ENCODE data around the gene ROCK1. TPM values are rescaled to one million over a fixed set of nuclear protein-coding genes. Genes with fewer than 3 reads are reported as not detected.
A peak's percentile ranks its signal among the peaks of the same experiment; 100 is the strongest.

The ROCK1 gene
- total and polyA plus RNA-seq, 2 experiments from 2014 or later: 33.6 to 35.9 TPM

GRCh38 chr18:21071071-21071470 lies 40.5 kb downstream of the ROCK1 start:
- no peak for DNase-seq
- H3F3A ChIP-seq (ENCODE audit: insufficient read depth): no peaks in the 10 kb centered on the region
- H3K27ac ChIP-seq: no peak overlapping the region
- in situ Hi-C loops (cut with MboI): no loop called here
- no peak overlapping the region for H3K9ac ChIP-seq
- H4K20me1 ChIP-seq (ENCODE audit: insufficient read depth): peaks cover 12% of the 10 kb centered on the region
- H3K27me3 ChIP-seq (replicated peaks; ENCODE audit: insufficient read depth): no peaks in the 10 kb centered on the region
- no peak overlapping the region for H3K4me3 ChIP-seq
- peaks cover 14% of the 10 kb centered on the region; the same call in 1 of the 2 replicates for H3K36me3 ChIP-seq (ENCODE audit: low read depth)
- no peak overlapping the region for H3K4me2 ChIP-seq (ENCODE audit: unreplicated experiment)
- H2AFZ ChIP-seq: no peak overlapping the region
- H3K79me2 ChIP-seq (ENCODE audit: insufficient read depth): peaks cover 100% of the 10 kb centered on the region
- TF ChIP-seq EZH2phosphoT487 (IDR thresholded peaks at IDR 0.05; ENCODE audit: insufficient read depth, low read depth): no peak
- no peak for TF ChIP-seq EZH2 (IDR thresholded peaks at IDR 0.05; ENCODE audit: insufficient read depth, poor library complexity, severe bottlenecking)
- no peaks in the 10 kb centered on the region for H3K9me3 ChIP-seq (ENCODE audit: low read depth)
- H3K9me2 ChIP-seq (ENCODE audit: insufficient read depth): no peaks in the 10 kb centered on the region
- 86% methylated on average over 4 of the region's 4 CpGs for WGBS, 2 experiments (ENCODE audit: low coverage in 1 of 2, low lambda C conversion rate in 2 of 2, missing lambda C conversion rate in 2 of 2)
- H3K4me1 ChIP-seq (ENCODE audit: insufficient read depth): peaks cover 7% of the 10 kb centered on the region; the same call in 1 of the 2 replicates

DNA sequence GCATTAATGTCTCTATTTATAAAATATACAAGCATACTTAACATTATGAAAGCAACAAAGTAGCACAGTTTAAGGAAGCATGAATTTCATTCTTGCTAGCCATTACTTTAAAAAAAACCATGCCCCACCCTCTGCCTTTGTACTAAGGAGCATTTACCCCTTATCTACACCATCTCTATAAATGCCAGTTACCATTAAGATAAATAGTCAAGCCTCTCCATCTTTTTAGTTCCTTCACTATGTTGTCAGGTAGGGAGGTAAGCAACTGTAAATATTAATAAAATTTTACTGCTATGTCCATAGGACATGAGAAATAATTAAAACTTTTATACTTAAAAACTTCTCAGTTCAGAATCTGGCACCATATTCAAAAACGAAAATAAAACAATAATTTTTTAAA lies 42.1 kb downstream of the ROCK1 start:
- H3F3A ChIP-seq (ENCODE audit: insufficient read depth): peaks cover 5% of the 10 kb centered on the region
- H3K27ac ChIP-seq: no peak overlapping the region
- H3K4me1 ChIP-seq (ENCODE audit: insufficient read depth): peaks cover 6% of the 10 kb centered on the region
- H3K36me3 ChIP-seq (ENCODE audit: low read depth): peaks cover 14% of the 10 kb centered on the region; the same call in 1 of the 2 replicates
- H3K79me2 ChIP-seq (ENCODE audit: insufficient read depth): peaks cover 100% of the 10 kb centered on the region
- no peaks in the 10 kb centered on the region for H3K9me2 ChIP-seq (ENCODE audit: insufficient read depth)
- H3K9ac ChIP-seq: no peak overlapping the region
- no peak overlapping the region for H2AFZ ChIP-seq
- H3K4me2 ChIP-seq (ENCODE audit: unreplicated experiment): no peak overlapping the region
- peaks cover 2% of the 10 kb centered on the region; the same call in 1 of the 2 replicates for H4K20me1 ChIP-seq (ENCODE audit: insufficient read depth)
- H3K9me3 ChIP-seq (ENCODE audit: low read depth): no peaks in the 10 kb centered on the region
- WGBS, 2 experiments (ENCODE audit: low coverage in 1 of 2, low lambda C conversion rate in 2 of 2, missing lambda C conversion rate in 2 of 2): 89 to 100% methylated on average over 1 of the region's 1 CpG
- TF ChIP-seq EZH2phosphoT487 (IDR thresholded peaks at IDR 0.05; ENCODE audit: insufficient read depth, low read depth) (no peak), EZH2 (IDR thresholded peaks at IDR 0.05; ENCODE audit: insufficient read depth, poor library complexity, severe bottlenecking) (no peak)
- in situ Hi-C loops (cut with MboI): no loop called here
- H3K4me3 ChIP-seq: no peak overlapping the region
- H3K27me3 ChIP-seq (replicated peaks; ENCODE audit: insufficient read depth): no peaks in the 10 kb centered on the region
- no peak for DNase-seq

DNA sequence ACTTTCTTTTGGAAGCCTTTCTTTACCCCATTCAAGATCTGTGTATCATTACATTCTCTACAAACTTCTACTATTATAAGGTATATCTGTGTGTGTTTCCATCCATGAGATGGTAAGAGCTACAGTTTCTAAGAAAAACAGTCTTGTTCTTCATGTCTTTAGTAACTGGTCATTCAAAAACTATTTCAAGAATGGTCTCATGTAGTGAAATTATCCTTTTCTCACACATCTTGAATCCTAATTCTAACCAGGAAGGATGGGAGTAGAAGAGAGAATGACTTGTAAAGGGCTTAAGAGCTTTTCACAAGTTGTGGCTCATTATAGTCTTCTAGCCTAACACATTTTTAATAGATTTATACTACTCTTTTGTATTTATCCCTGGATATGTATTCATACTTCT lies 47.3 kb downstream of the ROCK1 start:
- H3K27me3 ChIP-seq (replicated peaks; ENCODE audit: insufficient read depth): no peaks in the 10 kb centered on the region
- in situ Hi-C loops (cut with MboI): no loop called here
- peaks cover 95% of the 10 kb centered on the region for H3K79me2 ChIP-seq (ENCODE audit: insufficient read depth)
- peak; percentile 40 for DNase-seq
- peak overlapping the region; percentile 14 for H3K27ac ChIP-seq
- H3K9me2 ChIP-seq (ENCODE audit: insufficient read depth): no peaks in the 10 kb centered on the region
- TF ChIP-seq EZH2 (IDR thresholded peaks at IDR 0.05; ENCODE audit: insufficient read depth, poor library complexity, severe bottlenecking): no peak
- no peak for TF ChIP-seq EZH2phosphoT487 (IDR thresholded peaks at IDR 0.05; ENCODE audit: insufficient read depth, low read depth)
- H3K9me3 ChIP-seq (ENCODE audit: low read depth): no peaks in the 10 kb centered on the region
- H3K9ac ChIP-seq: no peak overlapping the region
- H3K36me3 ChIP-seq (ENCODE audit: low read depth): peaks cover 12% of the 10 kb centered on the region; the same call in 1 of the 2 replicates
- no peak overlapping the region for H2AFZ ChIP-seq
- H3F3A ChIP-seq (ENCODE audit: insufficient read depth): peaks cover 15% of the 10 kb centered on the region
- peaks cover 11% of the 10 kb centered on the region; the same call in 1 of the 2 replicates for H4K20me1 ChIP-seq (ENCODE audit: insufficient read depth)
- no peak overlapping the region for H3K4me3 ChIP-seq
- no peak overlapping the region for H3K4me2 ChIP-seq (ENCODE audit: unreplicated experiment)
- H3K4me1 ChIP-seq (ENCODE audit: insufficient read depth): peaks cover 17% of the 10 kb centered on the region

DNA sequence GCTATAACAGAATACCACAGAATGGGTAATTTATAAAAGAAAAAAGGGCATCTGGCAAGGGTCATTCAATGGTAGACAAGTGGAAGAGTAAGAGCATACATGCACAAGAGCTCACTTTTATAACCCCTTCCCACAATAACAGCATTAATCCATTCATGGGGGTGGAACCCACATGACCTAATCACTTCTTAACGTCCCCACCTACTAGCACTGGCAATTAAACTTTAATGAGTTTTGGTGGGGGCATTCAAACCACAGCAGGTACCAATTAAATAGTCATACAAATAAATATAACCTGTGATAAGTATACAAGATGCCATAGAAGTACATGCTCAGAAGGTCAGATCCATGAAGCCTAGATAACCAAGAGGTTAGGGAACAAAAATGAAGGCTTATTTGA lies 48.6 kb downstream of the ROCK1 start:
- H3K27me3 ChIP-seq (replicated peaks; ENCODE audit: insufficient read depth): no peaks in the 10 kb centered on the region
- TF ChIP-seq EZH2phosphoT487 (IDR thresholded peaks at IDR 0.05; ENCODE audit: insufficient read depth, low read depth) (no peak), EZH2 (IDR thresholded peaks at IDR 0.05; ENCODE audit: insufficient read depth, poor library complexity, severe bottlenecking) (no peak)
- WGBS, 2 experiments (ENCODE audit: low coverage in 1 of 2, low lambda C conversion rate in 2 of 2, missing lambda C conversion rate in 2 of 2): 50 to 68% methylated on average over 1 of the region's 1 CpG
- 0 out of 2 replicates have a peak, but pooled peaks cover 3% of the 10 kb centered on the region for H3K36me3 ChIP-seq (ENCODE audit: low read depth)
- H4K20me1 ChIP-seq (ENCODE audit: insufficient read depth): peaks cover 11% of the 10 kb centered on the region; the same call in 1 of the 2 replicates
- H2AFZ ChIP-seq: no peak overlapping the region
- peaks cover 17% of the 10 kb centered on the region for H3K4me1 ChIP-seq (ENCODE audit: insufficient read depth)
- no peak overlapping the region for H3K4me2 ChIP-seq (ENCODE audit: unreplicated experiment)
- H3K9me2 ChIP-seq (ENCODE audit: insufficient read depth): no peaks in the 10 kb centered on the region
- no peak for DNase-seq
- in situ Hi-C loops (cut with MboI): no loop called here
- H3K9ac ChIP-seq: no peak overlapping the region
- peaks cover 95% of the 10 kb centered on the region for H3K79me2 ChIP-seq (ENCODE audit: insufficient read depth)
- peaks cover 15% of the 10 kb centered on the region for H3F3A ChIP-seq (ENCODE audit: insufficient read depth)
- H3K4me3 ChIP-seq: no peak overlapping the region
- H3K27ac ChIP-seq: no peak overlapping the region
- H3K9me3 ChIP-seq (ENCODE audit: low read depth): no peaks in the 10 kb centered on the region

- no peak overlapping the region for H3K4me2 ChIP-seq (ENCODE audit: unreplicated experiment)
- H3K9me2 ChIP-seq (ENCODE audit: insufficient read depth): no peaks in the 10 kb centered on the region
- no peak overlapping the region for H3K4me3 ChIP-seq
- H3K9ac ChIP-seq: no peak overlapping the region
- 53 to 63% methylated on average over 1 of the region's 1 CpG for WGBS, 2 experiments (ENCODE audit: low coverage in 1 of 2, low lambda C conversion rate in 2 of 2, missing lambda C conversion rate in 2 of 2)
- no peak overlapping the region for H2AFZ ChIP-seq
- peaks cover 23% of the 10 kb centered on the region for H3F3A ChIP-seq (ENCODE audit: insufficient read depth)
- peaks cover 27% of the 10 kb centered on the region; the same call in 1 of the 2 replicates for H4K20me1 ChIP-seq (ENCODE audit: insufficient read depth)
- peaks cover 95% of the 10 kb centered on the region for H3K79me2 ChIP-seq (ENCODE audit: insufficient read depth)
- H3K9me3 ChIP-seq (ENCODE audit: low read depth): no peaks in the 10 kb centered on the region
- H3K27me3 ChIP-seq (replicated peaks; ENCODE audit: insufficient read depth): no peaks in the 10 kb centered on the region
- H3K4me1 ChIP-seq (ENCODE audit: insufficient read depth): peaks cover 21% of the 10 kb centered on the region
- no peaks in the 10 kb centered on the region for H3K36me3 ChIP-seq (ENCODE audit: low read depth)
- DNase-seq: no peak
- in situ Hi-C loops (cut with MboI): no loop called here
- TF ChIP-seq EZH2phosphoT487 (IDR thresholded peaks at IDR 0.05; ENCODE audit: insufficient read depth, low read depth): no peak
- TF ChIP-seq EZH2 (IDR thresholded peaks at IDR 0.05; ENCODE audit: insufficient read depth, poor library complexity, severe bottlenecking): no peak
- no peak overlapping the region for H3K27ac ChIP-seq
Measured at GRCh38 chr18:21057112-21057511, 54.5 kb downstream of the ROCK1 start.
